ENCODE results near the gene TRIM44.

TRIM44 gene

DNA sequence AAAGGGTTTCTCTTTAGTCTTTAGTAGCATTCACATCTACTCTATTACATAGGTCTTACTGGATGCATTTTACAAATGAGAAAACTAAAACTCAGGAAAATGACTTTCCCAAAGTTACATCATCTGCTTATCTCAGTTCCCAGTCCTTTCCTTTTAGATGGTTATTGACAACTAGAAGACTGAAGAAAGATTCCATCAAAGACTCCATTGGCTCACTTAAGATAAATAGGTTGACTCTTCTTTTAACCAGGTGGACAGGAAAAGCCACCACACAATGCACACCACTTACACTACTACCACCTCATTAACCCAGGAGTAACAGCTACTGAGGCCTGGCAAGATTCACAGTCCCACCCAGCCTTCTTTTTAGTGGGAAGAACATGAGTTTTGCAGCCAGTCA, 123.6 kb downstream of the TRIM44 start:
- DNase-seq (ENCODE audit: low read depth in 3 of 3, low spot score in 1 of 3): no peak

DNA sequence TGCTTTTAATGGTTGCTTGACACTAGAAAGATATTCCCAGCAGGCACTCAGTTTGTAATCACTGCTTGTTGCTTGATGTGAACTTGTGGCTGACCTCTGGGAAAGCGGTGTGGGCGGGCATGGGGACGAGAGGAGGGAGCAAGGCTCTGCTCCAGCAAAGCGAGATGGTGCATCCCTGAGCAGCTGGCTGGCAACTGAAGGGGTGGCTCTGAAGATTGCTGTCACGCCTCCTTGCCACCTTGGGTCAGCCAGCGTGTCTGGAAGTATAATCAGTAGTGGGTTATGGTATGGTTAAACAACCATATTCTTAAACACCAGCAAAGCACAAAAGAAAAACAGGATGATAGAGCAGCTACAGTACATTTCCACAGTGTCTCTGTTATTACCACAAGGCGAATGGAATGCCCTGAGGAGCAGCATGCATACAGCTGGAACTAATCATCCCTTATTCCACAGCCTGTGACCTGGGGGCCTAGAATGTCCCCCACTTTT, 124.5 kb downstream of the TRIM44 start:
- no peak for DNase-seq (ENCODE audit: low read depth in 3 of 3, low spot score in 1 of 3)

DNA sequence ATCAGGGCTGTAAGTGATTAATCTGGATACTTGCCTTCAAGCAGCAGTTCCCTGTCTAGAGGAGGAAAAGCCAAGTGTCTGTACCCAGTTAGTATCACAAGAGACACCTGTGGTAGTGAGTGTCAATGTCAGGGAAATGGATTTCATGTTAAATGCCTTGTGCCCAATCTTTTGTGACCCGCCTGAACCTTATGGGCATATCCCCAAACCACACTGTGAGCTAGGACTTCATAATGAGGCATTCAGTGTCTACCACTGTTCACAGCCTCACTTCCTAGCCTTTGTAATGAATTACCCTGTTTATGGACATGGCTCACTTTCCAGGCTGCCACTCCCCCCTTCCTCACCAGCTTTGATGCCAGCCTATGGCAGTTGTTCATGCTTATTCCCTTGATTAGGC, 125.1 kb downstream of the TRIM44 start:
- DNase-seq (ENCODE audit: low read depth in 3 of 3, low spot score in 1 of 3): no peak

DNA sequence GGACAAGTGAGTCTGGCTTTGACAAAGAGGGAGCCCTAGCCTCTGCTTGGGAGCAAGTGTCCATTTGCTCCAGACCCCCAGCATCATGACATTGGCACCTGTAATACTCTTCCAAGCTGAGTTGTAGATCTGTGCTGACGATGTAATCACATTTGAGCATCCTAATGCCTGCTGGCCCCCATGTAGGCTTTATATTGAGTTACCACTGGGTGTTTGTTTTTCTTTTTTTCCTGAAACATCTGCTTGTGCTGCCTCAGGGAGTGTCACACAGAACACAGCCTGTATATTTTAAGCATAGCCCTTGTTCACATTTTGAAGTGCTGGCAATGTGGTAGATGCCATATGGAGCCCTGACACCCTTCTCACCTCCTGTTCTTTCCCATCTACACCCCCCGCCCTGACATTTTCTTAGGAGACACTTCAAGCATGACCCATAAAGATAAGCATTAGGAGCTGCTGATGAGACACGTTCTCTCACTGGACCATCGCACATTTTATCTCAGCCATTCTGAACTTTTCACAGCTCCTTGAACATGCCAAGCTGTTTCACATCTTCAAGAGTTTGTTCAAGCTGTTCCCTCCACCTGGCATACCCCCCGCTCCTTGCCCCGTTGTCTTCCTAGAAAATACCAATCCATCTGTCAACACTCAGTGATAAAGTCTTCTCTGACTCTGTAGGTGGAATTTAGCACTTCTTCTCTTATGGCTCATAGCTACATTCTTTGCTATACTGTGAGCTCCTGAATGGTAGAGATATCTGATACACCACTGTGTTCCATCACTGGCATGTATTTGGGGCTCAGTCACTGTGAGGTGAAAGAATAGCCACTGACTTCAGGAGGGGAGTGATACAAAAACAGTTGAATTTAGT, 128.7 kb downstream of the TRIM44 start:
- DNase-seq (ENCODE audit: low read depth in 3 of 3, low spot score in 1 of 3): no peak

DNA sequence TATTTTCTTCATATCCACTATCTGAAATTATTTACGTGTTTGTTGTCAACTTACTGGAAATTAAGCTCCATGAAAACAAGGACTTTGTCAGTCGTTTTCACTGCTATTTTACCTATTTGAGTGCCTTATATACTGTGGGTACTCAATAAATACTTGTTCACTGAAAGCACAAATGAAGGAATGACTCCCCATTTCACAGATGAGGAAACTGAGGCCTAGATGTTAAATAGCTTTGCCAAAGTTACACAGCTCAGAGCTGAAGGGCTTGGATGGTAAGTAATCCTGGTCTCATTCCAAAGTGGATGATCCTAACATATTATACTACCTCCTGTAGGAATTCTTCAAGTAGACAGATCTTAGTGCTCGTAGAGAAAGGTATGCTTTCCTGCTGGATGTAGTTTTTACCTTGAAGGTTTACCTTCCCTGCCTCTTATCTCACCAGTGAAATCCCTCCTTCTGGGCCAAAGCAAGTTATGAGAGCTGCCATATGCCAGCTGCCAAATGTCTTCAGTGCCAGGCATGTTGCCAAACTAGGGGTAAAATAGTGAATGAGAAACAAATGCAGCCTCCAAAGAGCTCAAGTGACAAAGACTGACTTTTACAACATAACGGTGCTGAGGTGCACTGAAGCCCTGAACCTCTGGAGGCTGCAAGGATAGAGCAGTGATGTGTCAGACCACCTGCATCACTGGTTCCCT, 129.7 kb downstream of the TRIM44 start:
- DNase-seq (ENCODE audit: low read depth in 3 of 3, low spot score in 1 of 3): no peak

DNA sequence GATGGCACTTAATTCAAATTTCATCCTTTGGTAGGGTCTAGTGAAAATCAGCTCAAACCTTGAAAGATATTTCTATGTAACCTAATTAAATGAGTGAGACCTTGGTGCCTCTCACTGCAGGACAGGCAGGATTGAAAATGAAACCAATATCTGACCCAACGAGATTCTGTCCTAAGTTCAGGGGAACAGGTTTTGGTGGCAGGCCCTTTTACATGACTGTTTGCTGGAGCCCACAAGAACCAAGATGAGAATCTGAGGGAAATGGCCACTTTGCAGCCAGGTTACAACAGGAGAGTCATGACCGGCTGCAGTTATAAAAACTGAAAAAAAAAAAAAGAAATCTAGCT, 130.2 kb downstream of the TRIM44 start:
- no peak for DNase-seq (ENCODE audit: low read depth in 3 of 3, low spot score in 1 of 3)

DNA sequence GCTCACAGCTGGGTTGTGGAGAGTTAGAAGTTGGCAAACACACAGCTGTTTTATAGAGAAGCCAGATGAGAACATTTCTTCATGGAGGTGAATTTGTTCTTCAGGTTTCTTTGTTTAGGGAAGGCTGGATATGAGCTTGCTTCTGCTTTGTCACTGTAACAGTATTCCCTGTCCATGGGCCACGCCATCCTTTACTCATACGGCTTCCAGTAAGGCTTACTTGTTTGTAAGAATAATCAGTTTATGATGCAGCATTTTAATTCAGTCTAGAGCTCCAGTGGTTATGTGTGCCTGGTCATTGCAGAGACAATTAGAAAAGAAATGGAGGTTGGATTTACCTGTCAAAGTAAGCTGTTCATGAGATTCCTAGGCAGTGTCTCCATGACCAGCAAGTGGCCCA, 131.8 kb downstream of the TRIM44 start:
- DNase-seq (ENCODE audit: low read depth in 3 of 3, low spot score in 1 of 3): no peak

DNA sequence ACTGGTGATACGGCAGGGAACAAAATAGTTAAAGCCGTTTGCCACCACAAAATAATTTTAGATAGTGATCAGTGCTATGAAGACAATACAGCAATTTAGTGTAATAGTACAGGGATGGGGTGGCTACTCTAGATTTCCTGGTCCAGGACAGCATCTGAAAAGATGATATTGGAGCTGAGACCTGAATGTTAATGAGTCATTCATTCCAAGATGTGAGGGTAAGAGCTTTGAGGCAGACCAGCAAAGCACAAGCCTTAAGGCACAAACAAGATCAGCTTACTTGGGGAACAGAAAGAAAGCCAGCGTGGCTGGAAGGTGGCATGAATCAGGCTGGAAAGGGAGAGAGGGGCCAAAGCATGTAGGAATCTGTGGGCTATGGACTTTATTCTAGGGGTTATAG, 132.3 kb downstream of the TRIM44 start:
- no peak for DNase-seq (ENCODE audit: low read depth in 3 of 3, low spot score in 1 of 3)

DNA sequence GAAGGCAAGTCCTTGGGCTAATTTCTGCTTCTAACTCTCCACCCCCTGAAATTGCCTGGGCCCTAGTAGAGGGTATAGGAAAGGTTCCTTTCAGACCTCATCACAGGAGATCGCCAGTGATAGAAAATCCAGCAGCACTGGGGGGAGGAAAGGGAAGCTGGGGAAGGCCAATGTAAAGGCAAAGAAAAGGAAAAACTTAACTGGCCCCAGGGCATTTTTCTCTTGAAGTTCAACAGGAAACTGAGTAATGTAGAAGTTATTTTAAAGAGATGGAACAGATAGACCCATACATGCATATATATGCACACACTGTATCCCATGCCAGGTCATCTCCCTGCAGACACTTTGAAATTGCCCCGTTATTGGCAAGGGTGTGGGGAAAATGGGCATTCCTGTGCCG, 134.0 kb downstream of the TRIM44 start:
- no peak for DNase-seq (ENCODE audit: low read depth in 3 of 3, low spot score in 1 of 3)

DNA sequence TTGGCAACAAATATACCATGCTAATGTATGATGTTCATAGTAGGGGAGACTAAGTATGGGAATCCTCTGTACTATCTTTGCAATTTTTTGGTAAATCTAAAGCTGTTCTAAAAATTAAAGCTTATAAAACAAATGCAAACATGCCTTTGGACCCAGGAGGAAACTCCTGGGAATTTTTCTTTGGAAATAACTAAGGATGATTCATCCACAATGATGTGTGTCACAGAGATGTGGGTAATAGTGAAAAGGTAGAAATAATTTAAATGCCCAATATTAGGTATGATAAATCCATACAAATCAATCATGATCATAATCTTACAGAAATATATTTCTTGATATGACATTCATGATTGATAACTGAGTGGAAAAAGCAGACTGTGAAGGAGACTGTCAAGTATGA, 135.8 kb downstream of the TRIM44 start:
- DNase-seq (ENCODE audit: low read depth in 3 of 3, low spot score in 1 of 3): no peak

DNA sequence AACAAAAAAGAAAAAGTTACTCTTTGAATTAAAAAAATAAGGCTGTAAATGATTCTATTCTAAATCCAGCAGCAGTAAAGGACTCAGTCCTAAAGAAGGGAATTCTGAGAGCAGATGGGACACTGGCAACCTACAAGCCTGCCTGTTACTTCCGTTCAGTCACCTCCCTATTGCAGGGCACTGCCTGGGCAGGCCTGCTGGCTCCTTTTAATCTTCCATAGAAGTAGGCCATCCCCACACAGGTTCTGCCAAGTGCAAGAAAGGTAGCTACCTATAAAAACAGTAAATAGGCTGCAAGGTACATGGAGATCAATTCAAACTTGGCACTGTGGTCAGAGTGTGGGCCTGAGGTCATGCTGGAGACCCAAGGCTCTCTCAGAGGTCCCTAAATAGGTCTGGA, 136.4 kb downstream of the TRIM44 start:
- DNase-seq (ENCODE audit: low read depth in 3 of 3, low spot score in 1 of 3): no peak

DNA sequence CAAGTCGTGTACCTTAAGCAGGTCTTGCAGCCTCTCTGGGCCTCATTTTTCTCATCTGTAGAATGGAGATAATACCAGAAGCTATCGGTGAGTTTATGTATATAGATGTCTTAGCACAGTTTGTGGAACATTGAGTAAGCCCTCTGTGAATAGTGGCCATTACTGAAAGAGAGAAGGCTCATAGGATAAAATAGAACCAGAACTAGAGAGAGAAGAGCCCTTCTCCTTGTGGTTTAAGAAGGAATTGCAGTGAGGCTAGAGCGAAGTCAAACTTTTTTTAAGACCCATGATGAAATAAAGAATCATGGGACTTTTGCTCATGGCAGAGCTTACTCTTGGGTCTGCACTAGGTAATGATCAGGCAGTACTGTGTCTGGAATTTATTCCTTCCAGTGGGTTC, 137.1 kb downstream of the TRIM44 start:
- DNase-seq (ENCODE audit: low read depth in 3 of 3, low spot score in 1 of 3): no peak

DNA sequence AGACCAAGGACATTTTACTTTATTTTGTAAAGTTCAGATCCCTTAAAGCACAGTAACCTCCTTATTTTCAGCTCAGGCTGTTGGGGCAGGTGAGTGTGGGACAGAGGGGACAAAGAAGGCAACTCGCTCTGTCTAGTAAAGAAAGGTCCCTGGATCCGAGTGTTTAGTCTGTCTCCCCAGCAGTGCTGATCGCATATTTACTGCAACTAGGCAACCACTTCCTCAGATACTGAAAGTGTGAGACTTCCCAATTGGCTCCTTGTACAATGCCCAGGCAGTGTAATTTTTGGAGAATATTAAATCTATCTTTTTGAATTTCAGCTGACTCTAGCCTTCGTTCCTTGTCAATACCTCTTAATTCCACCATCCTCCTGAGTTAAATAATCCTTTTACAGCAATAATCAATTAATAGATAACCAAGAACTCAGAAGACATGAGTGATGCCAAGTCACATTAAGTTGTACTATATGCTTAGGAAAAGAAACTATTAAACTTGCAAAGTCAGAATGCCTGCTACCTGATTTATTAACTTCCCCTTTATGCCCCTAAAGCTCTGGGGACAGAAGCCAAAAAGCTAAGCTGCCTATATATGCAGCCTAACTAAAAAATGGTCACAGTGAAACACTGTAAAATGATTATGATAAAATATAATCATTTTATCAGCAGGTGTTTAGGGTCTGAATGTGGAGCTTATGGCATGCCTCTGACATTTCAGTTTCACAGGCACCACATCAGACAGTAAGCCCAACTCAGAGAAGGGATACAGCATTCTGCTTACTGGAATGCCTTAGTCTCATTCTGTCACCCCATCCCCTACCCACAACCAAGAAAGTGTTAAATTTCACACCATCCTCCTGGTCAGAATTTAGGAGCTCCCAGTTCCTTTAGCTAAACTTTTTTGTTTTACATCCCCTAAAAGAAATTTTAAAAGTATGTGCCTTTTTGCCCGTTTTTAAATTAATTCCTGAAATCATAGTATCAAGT, 138.7 kb downstream of the TRIM44 start:
- no peak for DNase-seq (ENCODE audit: low read depth in 3 of 3, low spot score in 1 of 3)

DNA sequence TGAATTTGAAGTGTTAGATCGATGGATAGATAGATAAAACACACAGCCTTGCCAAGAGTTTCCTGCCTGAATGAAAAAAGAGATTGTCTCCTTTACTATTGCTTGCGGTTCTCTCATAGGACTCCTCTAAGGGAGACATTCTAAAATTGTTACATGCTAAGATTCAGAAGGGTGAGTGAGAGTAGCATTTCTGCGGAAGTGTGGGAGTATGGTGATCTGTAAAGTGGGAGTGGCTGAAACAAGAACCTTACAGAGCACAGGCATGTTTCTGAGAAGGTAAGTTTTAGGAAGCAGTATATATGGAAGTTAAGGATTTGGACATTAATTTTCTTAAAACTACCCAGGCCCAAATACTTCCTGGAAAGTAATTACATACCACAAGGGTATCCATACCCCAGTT, 139.6 kb downstream of the TRIM44 start:
- DNase-seq (ENCODE audit: low read depth in 3 of 3, low spot score in 1 of 3): no peak

DNA sequence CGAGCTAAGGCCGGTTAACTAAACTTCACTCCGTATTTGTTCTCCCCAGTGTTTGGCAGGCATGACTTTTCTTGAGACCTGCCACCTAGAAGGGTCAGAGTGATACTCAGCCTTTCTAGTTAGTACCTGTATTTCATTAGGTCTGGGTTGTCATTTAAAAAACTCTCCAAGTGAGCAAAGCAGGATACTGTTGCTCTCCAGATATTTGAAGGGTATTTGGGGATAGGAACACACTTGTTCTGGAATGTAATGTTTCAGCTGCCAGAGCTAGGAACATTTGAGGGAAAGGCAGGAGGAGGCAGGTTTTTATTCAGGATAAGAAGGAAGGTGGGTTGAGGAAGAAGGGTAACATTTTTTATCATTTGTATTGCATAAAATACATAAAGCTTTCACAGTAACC, 140.1 kb downstream of the TRIM44 start:
- no peak for DNase-seq (ENCODE audit: low read depth in 3 of 3, low spot score in 1 of 3)

DNA sequence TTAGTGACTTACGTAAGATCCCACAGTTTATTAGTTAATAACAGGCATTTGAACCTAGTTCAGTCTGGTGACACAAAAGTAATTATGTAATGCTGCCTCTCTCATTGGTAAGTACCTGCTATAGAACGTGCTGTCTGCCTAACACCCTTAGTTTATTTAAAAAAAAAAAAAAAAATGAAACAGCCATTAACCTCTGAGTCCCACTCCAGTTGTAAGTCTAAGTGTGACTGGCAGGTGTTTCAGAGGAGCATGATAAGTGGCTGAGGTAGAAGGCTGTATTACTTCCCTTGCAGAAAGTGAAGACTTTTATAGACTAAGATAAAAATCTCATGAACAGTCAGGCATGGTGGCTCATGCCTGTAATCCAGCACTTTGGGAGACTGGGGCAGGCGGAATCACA, 140.5 kb downstream of the TRIM44 start:
- no peak for DNase-seq (ENCODE audit: low read depth in 3 of 3, low spot score in 1 of 3)

DNA sequence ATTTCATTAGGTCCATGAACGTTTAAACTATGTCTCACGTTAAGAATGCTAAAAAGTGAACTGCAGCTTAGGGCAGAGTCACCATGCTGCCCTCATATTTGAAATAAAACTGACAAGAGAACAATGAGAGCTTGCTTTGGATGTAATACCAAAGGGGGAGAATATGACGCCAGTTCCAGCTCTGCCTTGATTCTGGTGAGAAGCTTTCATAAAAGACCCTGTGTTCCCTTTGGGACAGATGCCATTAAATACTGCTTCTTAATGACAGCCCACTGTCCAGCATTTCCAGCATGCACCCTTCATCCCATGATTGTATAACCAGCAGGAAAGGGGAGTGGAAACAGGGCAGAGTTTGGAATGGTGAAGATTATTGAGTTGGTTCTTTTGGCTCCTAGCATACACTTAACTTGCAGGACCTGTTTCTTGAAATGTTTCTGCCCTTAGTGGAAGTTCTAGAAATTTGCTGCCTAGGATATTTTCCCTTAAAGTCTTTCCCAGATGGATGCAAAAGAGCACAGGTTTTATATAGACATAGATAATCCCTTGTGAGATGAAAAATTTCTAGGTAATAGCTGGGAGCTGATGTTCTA, 142.0 kb downstream of the TRIM44 start:
- DNase-seq (ENCODE audit: low read depth in 3 of 3, low spot score in 1 of 3): no peak

DNA sequence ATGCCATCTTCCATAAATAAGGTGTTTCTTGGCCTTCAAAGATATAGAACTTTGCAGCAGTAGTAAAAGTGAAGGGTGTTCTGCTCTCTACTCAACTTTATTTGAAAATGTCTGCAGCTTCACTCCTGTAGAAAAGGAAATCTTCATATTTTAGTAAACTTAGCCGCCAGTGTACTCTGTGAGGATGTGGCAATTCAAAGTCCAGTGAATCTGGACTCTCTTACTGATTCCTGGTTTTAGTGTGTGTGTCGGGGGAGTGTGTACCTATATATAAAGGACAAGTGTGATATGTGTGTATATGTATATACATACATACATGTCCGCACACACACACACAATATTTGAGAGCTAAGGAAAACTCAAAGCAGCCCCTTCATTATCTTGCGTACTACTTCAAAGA, 147.0 kb downstream of the TRIM44 start:
- DNase-seq (ENCODE audit: low read depth in 3 of 3, low spot score in 1 of 3): no peak

DNA sequence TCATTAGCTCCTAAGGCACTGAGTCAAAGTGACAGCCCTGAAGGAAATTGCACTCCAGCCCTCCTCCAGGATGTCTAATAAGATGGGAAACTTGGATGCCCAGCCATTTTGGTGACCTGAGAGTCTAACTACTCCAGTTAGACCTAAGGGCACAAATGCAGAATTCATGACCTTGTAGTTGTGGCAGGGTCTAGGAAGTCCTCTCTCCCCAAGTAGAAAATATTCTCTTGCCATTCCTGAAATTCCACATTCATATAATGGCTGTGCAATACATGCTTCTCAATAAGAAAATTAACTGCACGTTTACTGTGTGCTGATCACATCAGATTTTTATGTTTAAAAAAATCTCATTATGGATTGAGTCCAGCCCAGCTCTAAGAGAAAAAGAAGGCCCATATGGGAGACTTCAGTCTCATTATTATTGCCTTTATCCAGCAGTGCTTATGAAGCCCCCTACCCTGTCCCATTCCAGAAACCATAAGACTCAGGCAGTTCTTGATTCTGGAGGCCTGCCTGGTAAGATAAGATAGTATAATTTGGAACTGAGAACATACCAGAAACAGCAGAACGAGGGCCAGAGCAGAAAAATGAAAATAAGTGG, 147.6 kb downstream of the TRIM44 start:
- no peak for DNase-seq (ENCODE audit: low read depth in 3 of 3, low spot score in 1 of 3)

DNA sequence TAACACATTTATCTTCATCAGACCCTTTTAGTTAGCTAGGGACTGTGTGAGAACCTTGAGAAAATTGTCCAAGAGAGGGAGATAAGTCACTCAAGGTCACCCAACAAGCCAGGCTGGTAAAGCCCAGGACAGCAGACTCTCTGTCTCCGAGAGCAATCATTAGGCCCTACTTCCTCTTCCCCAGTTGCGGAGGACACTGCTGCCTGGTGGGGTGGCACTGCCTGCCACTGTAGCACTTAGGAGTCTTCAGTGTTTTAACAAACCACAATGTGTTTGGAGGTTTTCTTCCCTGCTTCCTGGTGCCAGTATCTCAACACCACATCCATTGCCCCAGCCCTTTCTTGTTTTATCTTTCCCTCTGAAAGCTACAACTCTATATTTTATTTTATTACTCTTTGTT, 149.2 kb downstream of the TRIM44 start:
- no peak for DNase-seq (ENCODE audit: low read depth in 3 of 3, low spot score in 1 of 3)

DNA sequence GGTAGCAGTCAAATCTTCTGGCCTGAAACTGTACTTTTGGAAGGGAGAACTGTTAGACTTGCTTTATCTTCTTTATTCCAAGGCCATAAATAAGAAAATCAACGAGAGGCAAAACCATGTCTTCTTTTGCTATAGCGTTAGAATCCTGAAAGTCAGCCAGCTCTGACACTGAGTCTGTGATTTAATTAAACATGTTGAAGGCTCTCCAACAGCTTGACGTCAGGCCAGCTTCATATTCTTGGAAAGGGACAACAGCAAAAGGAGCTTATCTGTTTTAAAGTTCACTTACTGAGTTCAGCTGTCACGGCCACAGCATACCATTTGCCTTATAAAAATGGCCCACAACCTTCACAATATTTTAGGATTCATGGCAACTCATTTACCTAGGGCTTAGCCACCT, 150.3 kb downstream of the TRIM44 start:
- no peak for DNase-seq (ENCODE audit: low read depth in 3 of 3, low spot score in 1 of 3)
